ENCODE data around the gene KRT79. TPM values are rescaled to one million over a fixed set of nuclear protein-coding genes. Genes with fewer than 3 reads are reported as not detected.

The KRT79 gene
- polyA plus RNA-seq, 1 of the 3 experiments (the other 2 are of a cell fraction), result not detected

GRCh38 chr12:52801773-52802172, 32.3 kb downstream of the KRT79 start:
- H3K27me3 ChIP-seq (ENCODE audit: insufficient read depth), result peaks cover 8% of the 10 kb centered on the region; the same call in 1 of the 2 replicates
- H2AFZ ChIP-seq (ENCODE audit: low read depth), result no peak overlapping the region
- DNase-seq, result no peak
- no peak overlapping the region for H3K27ac ChIP-seq (ENCODE audit: low read depth in 2 of 2, low read length in 1 of 2)
- no peaks in the 10 kb centered on the region for H3K9me2 ChIP-seq
- TF ChIP-seq ELF1 (IDR thresholded peaks at IDR 0.05) (no peak), YY1 (IDR thresholded peaks at IDR 0.05; ENCODE audit: low read depth) (no peak), NRF1 (IDR thresholded peaks at IDR 0.05; ENCODE audit: low read depth, low read length) (no peak), IRF3 (IDR thresholded peaks at IDR 0.05; ENCODE audit: low read depth, low read length) (no peak), POLR2AphosphoS5 (IDR thresholded peaks at IDR 0.05; ENCODE audit: low read depth, low read length) (no peak), CHD2 (IDR thresholded peaks at IDR 0.05; ENCODE audit: low read length, partially characterized antibody) (no peak), USF1 (IDR thresholded peaks at IDR 0.05; ENCODE audit: borderline replicate concordance, low read depth) (no peak), RFX5 (IDR thresholded peaks at IDR 0.05; ENCODE audit: low read length) (no peak), MXI1 (IDR thresholded peaks at IDR 0.05; ENCODE audit: low read depth, low read length) (no peak), NFIC (IDR thresholded peaks at IDR 0.05; ENCODE audit: borderline replicate concordance) (no peak), CTCF (IDR thresholded peaks at IDR 0.05) (no peak), SMC3 (IDR thresholded peaks at IDR 0.05; ENCODE audit: low read depth, low read length) (no peak), TAF1 (IDR thresholded peaks at IDR 0.05; ENCODE audit: borderline replicate concordance, low read depth, low read length) (no peak), RXRA (IDR thresholded peaks at IDR 0.05; ENCODE audit: borderline replicate concordance, low read depth) (no peak), TCF12 (IDR thresholded peaks at IDR 0.05) (no peak), FOXM1 (IDR thresholded peaks at IDR 0.05; ENCODE audit: low read depth) (no peak), RAD21 (IDR thresholded peaks at IDR 0.05; ENCODE audit: low read length) (no peak)
- CTCF ChIA-PET, result interaction anchor here (0.6 kb wide), 1 partner anchor 57 kb away, joined by 3 read pairs; no protein-coding TSS in a partner anchor
- POLR2A ChIA-PET, result no interaction called here
- no peak overlapping the region for H3K4me3 ChIP-seq (ENCODE audit: low read depth in 2 of 2, low read length in 1 of 2)
- H4K20me1 ChIP-seq (ENCODE audit: insufficient read depth), result no peaks in the 10 kb centered on the region
- no peak overlapping the region for H3K4me2 ChIP-seq
- H3K79me2 ChIP-seq (ENCODE audit: insufficient read depth), result no peaks in the 10 kb centered on the region
- no peak overlapping the region for H3K9ac ChIP-seq
- H3F3A ChIP-seq (replicated peaks; ENCODE audit: insufficient read depth), result peaks cover 3% of the 10 kb centered on the region
- H3K36me3 ChIP-seq (replicated peaks in 1 of 2; ENCODE audit: control insufficient read depth in 1 of 2, insufficient read depth in 2 of 2, low read length in 1 of 2), result no peaks in the 10 kb centered on the region
- no peaks in the 10 kb centered on the region for H3K4me1 ChIP-seq (ENCODE audit: control insufficient read depth in 1 of 2, insufficient read depth in 2 of 2, low read depth in 1 of 2, low read length in 1 of 2)
- no peaks in the 10 kb centered on the region for H3K9me3 ChIP-seq
- WGBS (ENCODE audit: low lambda C conversion rate), result 10% methylated on average over 3 of the region's 3 CpGs

Data from SK-N-SH (cell line).